A172 (cell line): ENCODE results near the gene USP7. TPM values are rescaled to one million over a fixed set of nuclear protein-coding genes. Genes with fewer than 3 reads are reported as not detected.
A peak's percentile ranks its signal among the peaks of the same experiment; 100 is the strongest.
"Not testable (repeated sequence)": the region's sequence is repeated elsewhere in the genome, so short reads cannot be mapped to it uniquely, and the experiment has no call there.

Source experiments
- DNase-seq: peaks from one replicate; pipeline ENCODE4 v3.0.0-alpha.2; 2015; ENCODE audit warnings: low spot score
- total RNA-seq: library from RNA; depleted of rRNA; stranded (reverse); fragments of >200 nt; shearing (Covaris generic); gene quantifications from 2 replicates; pipeline ENCODE4 v1.2.3, GENCODE V29; 2014

The USP7 gene
- total RNA-seq, 1 experiment from 2014 or later, result 62.1 TPM

GRCh38 chr16:8880839-8881510 lies 82.7 kb downstream of the USP7 start:
- no peak for DNase-seq

- peak; percentile 82 for DNase-seq
These were observed 85.2 kb downstream of the USP7 start for GRCh38 chr16:8878523-8878911.

- no peak for DNase-seq
These were observed 85.7 kb downstream of the USP7 start for GRCh38 chr16:8877894-8878522.

- DNase-seq, result not testable (repeated sequence)
These were observed 88.4 kb downstream of the USP7 start for GRCh38 chr16:8875317-8875716.

GRCh38 chr16:8874388-8874787 lies 89.3 kb downstream of the USP7 start:
- DNase-seq, result no peak

- not testable (repeated sequence) for DNase-seq
These were observed 89.9 kb downstream of the USP7 start for GRCh38 chr16:8873866-8874195.

GRCh38 chr16:8872967-8873865 lies 90.5 kb downstream of the USP7 start:
- DNase-seq, result no peak

- DNase-seq, result no peak
These were observed 91.6 kb downstream of the USP7 start for GRCh38 chr16:8872071-8872470.

- DNase-seq, result not testable (repeated sequence)
These were observed 93.8 kb downstream of the USP7 start for GRCh38 chr16:8869988-8870241.

- DNase-seq, result no peak
These were observed 94.3 kb downstream of the USP7 start for GRCh38 chr16:8869212-8869987.

- DNase-seq, result peak; percentile 83
These were observed 95.1 kb downstream of the USP7 start, which contains the start of gene CARHSP1 for GRCh38 chr16:8868416-8869211. TSS of gene CARHSP1 (minus strand) at chr16:8869006. CDS start at chr16:8859328, 9,678 bp downstream.

GRCh38 chr16:8867932-8868415 lies 95.7 kb downstream of the USP7 start:
- DNase-seq, result no peak

GRCh38 chr16:8867216-8867931 lies 96.3 kb downstream of the USP7 start:
- DNase-seq, result no peak

- DNase-seq, result no peak
These were observed 96.9 kb downstream of the USP7 start for GRCh38 chr16:8866884-8867215.

- no peak for DNase-seq
These were observed 97.4 kb downstream of the USP7 start for GRCh38 chr16:8866118-8866883.

GRCh38 chr16:8865145-8865882 lies 98.4 kb downstream of the USP7 start:
- DNase-seq, result no peak

- no peak for DNase-seq
These were observed 99.1 kb downstream of the USP7 start for GRCh38 chr16:8864480-8865110.

- no peak for DNase-seq
These were observed 99.9 kb downstream of the USP7 start for GRCh38 chr16:8863594-8864424.
